ENCODE results near the gene HSPA5. TPM values are rescaled to one million over a fixed set of nuclear protein-coding genes. Genes with fewer than 3 reads are reported as not detected.
A peak's percentile ranks its signal among the peaks of the same experiment; 100 is the strongest.

Gene HSPA5
- total RNA-seq, 2 experiments from 2014 or later = 161 to 163 TPM

- H3K4me1 Mint-ChIP-seq (ENCODE audit: low read depth) = peaks cover 20% of the 10 kb centered on the region
- intact Hi-C loops (cut with micrococcal nuclease) = no loop called here
- no peaks in the 10 kb centered on the region for H3K9me3 Mint-ChIP-seq
- ChIA-PET POLR2A (interaction anchor here (0.6 to 16.0 kb wide), 2 partner anchors 9 to 19 kb away, joined by 3 to 151 read pairs; partner anchors contain the start of gene HSPA5), CTCF (no interaction called here)
- ATAC-seq = no peak
- H3K4me3 Mint-ChIP-seq = no peak overlapping the region
- H3K27ac Mint-ChIP-seq = no peak overlapping the region
- no peaks in the 10 kb centered on the region for H3K27me3 Mint-ChIP-seq
- no peak for TF ChIP-seq CTCF (IDR thresholded peaks at IDR 0.05)
- peaks cover 12% of the 10 kb centered on the region for H3K36me3 Mint-ChIP-seq (ENCODE audit: low read depth)
- no peak for DNase-seq
Observed at GRCh38 chr9:125258832-125259534, 17.8 kb upstream of the HSPA5 start.

- Mint-ChIP-seq H3K4me3 (no peak overlapping the region), H3K4me1 (ENCODE audit: low read depth) (peaks cover 15% of the 10 kb centered on the region), H3K27me3 (no peaks in the 10 kb centered on the region), H3K9me3 (no peaks in the 10 kb centered on the region), H3K27ac (no peak overlapping the region), H3K36me3 (ENCODE audit: low read depth) (peaks cover 8% of the 10 kb centered on the region)
- TF ChIP-seq CTCF (IDR thresholded peaks at IDR 0.05) = no peak
- DNase-seq = no peak
- no peak for ATAC-seq
- POLR2A ChIA-PET = interaction anchor here (16.0 kb wide), 1 partner anchor 18 kb away, joined by 151 read pairs; the partner anchor contains the start of gene HSPA5
- CTCF ChIA-PET = no interaction called here
- intact Hi-C loops (cut with micrococcal nuclease) = no loop called here
Observed at GRCh38 chr9:125258160-125258785, 17.1 kb upstream of the HSPA5 start.

GRCh38 chr9:125255781-125256391 is 14.7 kb upstream of the HSPA5 start:
- intact Hi-C loops (cut with micrococcal nuclease) = no loop called here
- CTCF ChIA-PET = interaction anchor here (0.7 to 1.7 kb wide), 11 partner anchors 11 to 122 kb away, joined by 3 to 7 read pairs (median 4); no protein-coding TSS in a partner anchor
- no peaks in the 10 kb centered on the region for H3K36me3 Mint-ChIP-seq (ENCODE audit: low read depth)

GRCh38 chr9:125254231-125254630 is 13.1 kb upstream of the HSPA5 start:
- ATAC-seq (no peak), DNase-seq (no peak)
- no peak overlapping the region for H3K27ac Mint-ChIP-seq
- intact Hi-C loops (cut with micrococcal nuclease) = no loop called here
- H3K36me3 Mint-ChIP-seq (ENCODE audit: low read depth) = no peaks in the 10 kb centered on the region
- ChIA-PET POLR2A (interaction anchor here (1.5 to 16.0 kb wide), 2 partner anchors 9 to 14 kb away, joined by 3 to 151 read pairs; partner anchors contain the start of gene HSPA5), CTCF (no interaction called here)
- H3K4me3 Mint-ChIP-seq = no peak overlapping the region
- no peaks in the 10 kb centered on the region for H3K9me3 Mint-ChIP-seq
- TF ChIP-seq CTCF (IDR thresholded peaks at IDR 0.05) = no peak
- no peaks in the 10 kb centered on the region for H3K27me3 Mint-ChIP-seq
- H3K4me1 Mint-ChIP-seq (ENCODE audit: low read depth) = no peaks in the 10 kb centered on the region

More at GRCh38 chr9:125255781-125256391, 14.7 kb upstream of the HSPA5 start:
- peak; percentile 37 for DNase-seq
- no peak for TF ChIP-seq CTCF (IDR thresholded peaks at IDR 0.05)
- H3K4me1 Mint-ChIP-seq (ENCODE audit: low read depth) = peaks cover 5% of the 10 kb centered on the region
- no peak overlapping the region for H3K27ac Mint-ChIP-seq
- no peaks in the 10 kb centered on the region for H3K27me3 Mint-ChIP-seq
- POLR2A ChIA-PET = interaction anchor here (1.5 to 16.0 kb wide), 2 partner anchors 8 to 16 kb away, joined by 3 to 151 read pairs; partner anchors contain the start of gene HSPA5
- peak; percentile 56 for ATAC-seq
- no peak overlapping the region for H3K4me3 Mint-ChIP-seq
- H3K9me3 Mint-ChIP-seq = no peaks in the 10 kb centered on the region
